Lung (tissue), 12 donors: Measurements from ENCODE around the gene ZC3HAV1. TPM values are rescaled to one million over a fixed set of nuclear protein-coding genes. Genes with fewer than 3 reads are reported as not detected.

Experiments
- ATAC-seq: fragments of 200-7000 bp; cut with Tn5 transposase; one replicate; pipeline ENCODE4 v1.9.1; 2020; ENCODE audit warnings: moderate number of reproducible peaks; ENCODE audit not compliant: insufficient read depth, low FRiP score
- DNase-seq, 3 donors: peaks; one replicate each; pipeline ENCODE4 v3.0.0-alpha.2; 2013 to 2017
- H3K27ac ChIP-seq, 2 donors: one replicate each; pipeline ENCODE4 v1.5.1; 2013; ENCODE audit warnings: mild to moderate bottlenecking in 2 of 2, moderate library complexity in 2 of 2, control low read depth in 1 of 2, inconsistent platforms in 1 of 2, low read depth in 1 of 2, low read length in 1 of 2
- H3K27me3 ChIP-seq, 3 donors: one replicate each; pipeline ENCODE4 v1.5.1; 2013; ENCODE audit warnings: low read length in 2 of 3; ENCODE audit not compliant: control insufficient read depth in 3 of 3, insufficient read depth in 3 of 3
- H3K36me3 ChIP-seq, 4 donors: one replicate each; pipeline ENCODE4 v1.5.1; 2013; ENCODE audit warnings: low read length in 4 of 4, mild to moderate bottlenecking in 1 of 4, moderate library complexity in 1 of 4; ENCODE audit not compliant: control insufficient read depth in 4 of 4, insufficient read depth in 4 of 4
- H3K4me1 ChIP-seq, 5 donors: one replicate each; pipeline ENCODE4 v1.5.1; 2013; ENCODE audit warnings: low read length in 5 of 5, mild to moderate bottlenecking in 2 of 5, moderate library complexity in 1 of 5; ENCODE audit not compliant: control insufficient read depth in 5 of 5, insufficient read depth in 5 of 5
- H3K4me3 ChIP-seq: one replicate; pipeline ENCODE4 v1.5.1; 2013; ENCODE audit warnings: mild to moderate bottlenecking, control low read depth, moderate library complexity
- H3K9ac ChIP-seq, 2 donors: one replicate each; pipeline ENCODE4 v1.5.1; 2013; ENCODE audit warnings: low read length in 2 of 2, control low read depth in 1 of 2; ENCODE audit not compliant: insufficient read depth in 1 of 2
- H3K9me3 ChIP-seq, 4 donors: one replicate each; pipeline ENCODE4 v1.5.1; 2013; ENCODE audit warnings: low read length in 3 of 4, mild to moderate bottlenecking in 1 of 4, moderate library complexity in 1 of 4; ENCODE audit not compliant: control insufficient read depth in 4 of 4, insufficient read depth in 3 of 4
- WGBS, 2 donors: extraction: QIAGEN DNeasy Blood & Tissue Kit; methylation state at CpG; one replicate each; pipeline ENCODE4 v1.1.7; 2013; 5-methylcytosine and 5-hydroxymethylcytosine counted together
- polyA plus RNA-seq, 2 donors: library from polyadenylated mRNA; stranded (reverse); fragments of 200-250 nt; gene quantifications; one replicate each; pipeline ENCODE4 v1.2.1, GENCODE V29; 2013
- total RNA-seq, 2 donors: library from RNA; depleted of rRNA in 1 of 2; stranded (reverse); fragments of >200 nt in 1 of 2; gene quantifications; one replicate each; pipeline ENCODE4 v1.2.1, GENCODE V29; 2014 to 2021
- TF ChIP-seq, protein P1 (sequence below): IDR thresholded peaks from 2 replicates; pipeline ENCODE4 v1.5.1; 2012; ENCODE audit warnings: mild to moderate bottlenecking; ENCODE audit errors: control extremely low read depth, extremely low read depth
- donor health status: control.
- donor health status: control.
- donor health status: Bipolar disorder and iron deficiency.
- donor health status: healthy.
- donor health status: DM: yes; HTN: yes; CAD: no.

Gene ZC3HAV1
- total and polyA plus RNA-seq, 4 donors: 8.2 to 43.4 (median 24.5) TPM

DNA sequence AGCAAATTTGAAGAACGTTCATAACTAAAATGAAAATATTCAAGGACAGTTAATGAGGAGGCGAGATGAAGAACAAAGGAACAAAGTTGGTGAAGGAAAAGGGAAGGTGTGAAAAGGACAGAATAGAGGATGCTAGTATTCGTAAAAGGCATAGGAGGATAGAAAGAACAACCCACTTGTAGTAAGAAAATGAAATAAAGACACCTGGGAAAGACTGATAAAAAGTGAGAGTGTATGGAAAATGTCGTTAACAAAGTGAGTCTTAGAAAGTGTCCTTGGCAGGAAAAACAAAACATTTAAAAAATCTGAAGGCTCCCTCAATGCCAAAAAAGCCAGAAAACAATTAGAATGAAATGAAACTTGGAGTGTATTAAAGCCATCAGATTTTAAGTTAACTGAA is 29.6 kb upstream of the ZC3HAV1 start:
- DNase-seq (no peak), ATAC-seq (no peak)
- H3K4me1 ChIP-seq: peaks cover 0 to 6% (median 0%) of the 10 kb centered on the region in 5 donors
- no peak overlapping the region for H3K9ac ChIP-seq
- TF ChIP-seq, protein P1, sequence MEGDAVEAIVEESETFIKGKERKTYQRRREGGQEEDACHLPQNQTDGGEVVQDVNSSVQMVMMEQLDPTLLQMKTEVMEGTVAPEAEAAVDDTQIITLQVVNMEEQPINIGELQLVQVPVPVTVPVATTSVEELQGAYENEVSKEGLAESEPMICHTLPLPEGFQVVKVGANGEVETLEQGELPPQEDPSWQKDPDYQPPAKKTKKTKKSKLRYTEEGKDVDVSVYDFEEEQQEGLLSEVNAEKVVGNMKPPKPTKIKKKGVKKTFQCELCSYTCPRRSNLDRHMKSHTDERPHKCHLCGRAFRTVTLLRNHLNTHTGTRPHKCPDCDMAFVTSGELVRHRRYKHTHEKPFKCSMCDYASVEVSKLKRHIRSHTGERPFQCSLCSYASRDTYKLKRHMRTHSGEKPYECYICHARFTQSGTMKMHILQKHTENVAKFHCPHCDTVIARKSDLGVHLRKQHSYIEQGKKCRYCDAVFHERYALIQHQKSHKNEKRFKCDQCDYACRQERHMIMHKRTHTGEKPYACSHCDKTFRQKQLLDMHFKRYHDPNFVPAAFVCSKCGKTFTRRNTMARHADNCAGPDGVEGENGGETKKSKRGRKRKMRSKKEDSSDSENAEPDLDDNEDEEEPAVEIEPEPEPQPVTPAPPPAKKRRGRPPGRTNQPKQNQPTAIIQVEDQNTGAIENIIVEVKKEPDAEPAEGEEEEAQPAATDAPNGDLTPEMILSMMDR: no peak
- H3K27me3 ChIP-seq: no peaks in the 10 kb centered on the region
- H3K9me3 ChIP-seq: no peaks in the 10 kb centered on the region
- H3K4me3 ChIP-seq: no peak overlapping the region
- no peak overlapping the region for H3K27ac ChIP-seq
- peaks cover 0 to 10% (median 2%) of the 10 kb centered on the region in 4 donors for H3K36me3 ChIP-seq
- WGBS, 2 donors: 85 to 93% methylated on average over 4 of the region's 4 CpGs

DNA sequence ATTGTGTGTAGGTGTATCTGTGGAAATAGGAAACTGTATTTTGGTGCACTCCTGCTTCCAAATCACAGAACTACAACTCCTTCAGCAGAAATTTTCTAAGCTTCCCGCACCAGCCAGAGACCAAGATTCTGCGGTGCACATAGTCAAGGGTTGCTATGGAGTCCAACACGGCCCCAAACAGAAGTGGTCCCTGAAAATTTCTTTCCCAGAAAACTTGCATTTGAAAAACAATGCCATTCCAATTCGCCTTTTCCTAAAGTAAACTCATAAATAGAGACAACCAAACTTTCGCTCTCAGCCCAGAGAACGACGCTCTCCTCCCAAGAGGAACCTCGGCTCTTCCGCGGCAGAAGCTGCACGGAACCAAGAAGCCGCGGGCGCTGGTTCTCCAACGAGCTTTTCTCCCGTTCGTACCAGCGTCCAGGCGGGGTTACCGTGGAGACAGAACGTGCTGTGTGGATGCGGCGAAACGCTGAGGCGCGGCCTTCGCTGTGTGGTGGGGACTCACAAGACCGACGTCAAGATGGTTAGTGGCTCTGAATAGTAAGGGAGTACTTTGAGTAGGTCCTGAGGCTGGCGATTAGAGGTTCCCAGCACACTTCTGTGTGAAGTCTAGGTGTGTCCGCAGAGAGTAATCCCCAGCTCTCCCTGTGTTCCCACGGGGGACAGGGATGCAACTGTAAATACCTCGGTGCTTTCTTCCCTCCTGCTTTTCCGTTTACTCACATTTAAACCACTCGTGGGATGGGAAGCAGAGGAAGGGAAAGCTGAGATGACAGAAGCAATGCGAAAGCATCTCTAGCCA is 24.0 kb upstream of the ZC3HAV1 start:
- peaks cover 0 to 16% (median 0%) of the 10 kb centered on the region in 5 donors for H3K4me1 ChIP-seq
- WGBS, 2 donors: 1 to 2% methylated on average over 36 of the region's 36 CpGs
- H3K27ac ChIP-seq: peak overlapping the region; percentile 57 to 68
- ATAC-seq (peak; percentile 98), DNase-seq (peak; percentile 89 to 95 (median 91))
- peak overlapping the region; percentile 26 to 95 for H3K9ac ChIP-seq
- no peaks in the 10 kb centered on the region for H3K9me3 ChIP-seq
- TF ChIP-seq, protein P1: no peak
- no peaks in the 10 kb centered on the region for H3K27me3 ChIP-seq
- H3K36me3 ChIP-seq: peaks cover 0 to 7% (median 1%) of the 10 kb centered on the region in 4 donors
- peak overlapping the region; percentile 57 for H3K4me3 ChIP-seq

DNA sequence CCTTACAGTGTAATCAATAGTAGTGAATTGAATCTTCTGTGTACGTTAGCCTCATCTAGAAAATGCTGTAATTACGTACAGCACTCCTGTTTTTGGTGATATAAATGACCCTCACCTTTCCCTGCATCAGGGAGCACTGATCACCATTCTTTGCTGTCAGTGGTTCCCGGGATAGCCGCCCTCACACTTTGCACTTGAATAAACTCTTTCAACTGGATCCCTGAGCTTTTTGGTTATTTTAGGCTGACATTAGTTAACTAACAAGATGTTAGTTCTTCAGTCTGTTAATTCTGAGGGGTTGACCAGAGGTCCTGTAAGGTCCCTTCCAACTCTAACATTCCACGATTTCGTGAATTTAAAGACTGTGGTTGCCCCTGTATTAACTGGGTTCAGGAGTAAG is 23.4 kb upstream of the ZC3HAV1 start:
- 58 to 61% methylated on average over 6 of the region's 6 CpGs for WGBS, 2 donors
- DNase-seq (no peak), ATAC-seq (no peak)
- no peaks in the 10 kb centered on the region for H3K9me3 ChIP-seq
- peak overlapping the region; percentile 11 to 95 for H3K9ac ChIP-seq
- no peak overlapping the region for H3K27ac ChIP-seq
- no peak overlapping the region for H3K4me3 ChIP-seq
- H3K27me3 ChIP-seq: no peaks in the 10 kb centered on the region
- TF ChIP-seq, protein P1: no peak
- H3K36me3 ChIP-seq: peaks cover 0 to 7% (median 1%) of the 10 kb centered on the region in 4 donors
- H3K4me1 ChIP-seq: peaks cover 0 to 16% (median 0%) of the 10 kb centered on the region in 5 donors
